SIG-M5 (cell line): Measurements from ENCODE around the gene RIMS1.

Experiments
- DNase-seq: peaks from one replicate; lab custom pipeline; 2025; lab: John Stamatoyannopoulos, UW

RIMS1 gene

GRCh38 chr6:72084992-72085569, 198.7 kb downstream of the RIMS1 start:
- DNase-seq: no peak

- DNase-seq: no peak
Measured at GRCh38 chr6:72094506-72094905, 208.2 kb downstream of the RIMS1 start.

- no peak for DNase-seq
Measured at GRCh38 chr6:72102561-72102960, 216.2 kb downstream of the RIMS1 start.

GRCh38 chr6:72111611-72112010, 225.3 kb downstream of the RIMS1 start:
- no peak for DNase-seq

GRCh38 chr6:72130327-72130726, 244.0 kb downstream of the RIMS1 start:
- no peak for DNase-seq

- no peak for DNase-seq
Measured at GRCh38 chr6:72132427-72132826, 246.1 kb downstream of the RIMS1 start.

GRCh38 chr6:72132851-72133250, 246.5 kb downstream of the RIMS1 start:
- no peak for DNase-seq

GRCh38 chr6:72133324-72133723, 247.0 kb downstream of the RIMS1 start:
- DNase-seq: no peak

- DNase-seq: no peak
Measured at GRCh38 chr6:72140795-72141194, 254.4 kb downstream of the RIMS1 start.

- DNase-seq: no peak
Measured at GRCh38 chr6:72149715-72150114, 263.4 kb downstream of the RIMS1 start.

- DNase-seq: no peak
Measured at GRCh38 chr6:72151742-72152141, 265.4 kb downstream of the RIMS1 start.

- DNase-seq: no peak
Measured at GRCh38 chr6:72175916-72176315, 289.6 kb downstream of the RIMS1 start.

- no peak for DNase-seq
Measured at GRCh38 chr6:72182337-72183246, 296.2 kb downstream of the RIMS1 start.

- DNase-seq: no peak
Measured at GRCh38 chr6:72203983-72204382, 317.6 kb downstream of the RIMS1 start.

GRCh38 chr6:72205500-72205899, 319.1 kb downstream of the RIMS1 start:
- no peak for DNase-seq

GRCh38 chr6:72206606-72207005, 320.3 kb downstream of the RIMS1 start:
- DNase-seq: no peak

- no peak for DNase-seq
Measured at GRCh38 chr6:72212686-72213085, 326.3 kb downstream of the RIMS1 start.

GRCh38 chr6:72213654-72214053, 327.3 kb downstream of the RIMS1 start:
- DNase-seq: no peak

GRCh38 chr6:72216222-72217068, 330.1 kb downstream of the RIMS1 start:
- DNase-seq: no peak

- no peak for DNase-seq
Measured at GRCh38 chr6:72217626-72218025, 331.3 kb downstream of the RIMS1 start.

- DNase-seq: no peak
Measured at GRCh38 chr6:72218125-72218524, 331.8 kb downstream of the RIMS1 start.

GRCh38 chr6:72219536-72219935, 333.2 kb downstream of the RIMS1 start:
- no peak for DNase-seq

- no peak for DNase-seq
Measured at GRCh38 chr6:72238021-72238420, 351.7 kb downstream of the RIMS1 start.
